Esophagus squamous epithelium (tissue), 5 donors: ENCODE measurements around the gene MKRN1. TPM values are rescaled to one million over a fixed set of nuclear protein-coding genes. Genes with fewer than 3 reads are reported as not detected.

Experiments used
- DNase-seq: peaks from one replicate; lab custom pipeline; 2025; lab: John Stamatoyannopoulos, UW
- H3K27ac ChIP-seq, 4 donors: fragments of 200-600 bp; sonication (generic); one replicate each; pipeline ENCODE4 v1.5.1; 2016 to 2019; ENCODE audit warnings: mild to moderate bottlenecking in 1 of 4
- H3K27me3 ChIP-seq, 4 donors: fragments of 200-600 bp; sonication (generic); 1 replicate in 3 of 4; 2 replicates in 1 of 4; pipeline versions ENCODE4 v1.5.1 to v1.6.0; 2017 to 2021; ENCODE audit warnings: antibody characterized with exemption in 1 of 4
- H3K36me3 ChIP-seq, 3 donors: fragments of 200-600 bp; sonication (generic); one replicate each; pipeline ENCODE4 v1.5.1; 2016 to 2019
- H3K4me1 ChIP-seq, 3 donors: fragments of 200-600 bp; sonication (generic); one replicate each; pipeline ENCODE4 v1.5.1; 2017 to 2019
- H3K4me3 ChIP-seq, 4 donors: fragments of 200-600 bp; sonication (generic); 1 replicate in 3 of 4; 2 replicates in 1 of 4; pipeline ENCODE4 v1.5.1; 2016 to 2019; ENCODE audit warnings: mild to moderate bottlenecking in 2 of 4, moderate library complexity in 1 of 4
- H3K9me3 ChIP-seq, 3 donors: fragments of 200-600 bp; sonication (generic); one replicate each; pipeline ENCODE4 v1.5.1; 2016 to 2019
- CTCF ChIP-seq, 6 experiments: fragments of 450-650 bp in 4 of 6; fragments of 200-600 bp in 2 of 6; sonication (generic) in 2 of 6; IDR thresholded peaks; one replicate each; pipeline ENCODE4 v1.5.1; 2016 to 2019; ENCODE audit warnings: antibody characterized with exemption in 6 of 6, mild to moderate bottlenecking in 4 of 6, moderate library complexity in 4 of 6
- POLR2A ChIP-seq, 4 donors: fragments of 450-650 bp; IDR thresholded peaks; one replicate each; pipeline ENCODE4 v1.6.1; 2017; ENCODE audit warnings: antibody characterized with exemption in 4 of 4, mild to moderate bottlenecking in 4 of 4, moderate library complexity in 3 of 4
- WGBS, 2 donors: methylation state at CpG; one replicate each; pipeline ENCODE4 v1.1.5; 2018; 5-methylcytosine and 5-hydroxymethylcytosine counted together
- intact Hi-C: fragments of 100-400 bp; cut with DNase I; formaldehyde crosslinking; loops from one replicate; pipeline ENCODE4 v1.15.0; 2022
- total RNA-seq, 4 donors: library from RNA; depleted of rRNA; stranded (reverse); fragments of >200 nt; gene quantifications; one replicate each; pipeline ENCODE4 v1.1.0, GENCODE V29; 2016
- donor health status: DM: yes; HTN: yes; CAD: no.

The MKRN1 gene
- total RNA-seq, 4 donors from 2014 or later, result 42.6 to 66.4 (median 43.5) TPM

DNA sequence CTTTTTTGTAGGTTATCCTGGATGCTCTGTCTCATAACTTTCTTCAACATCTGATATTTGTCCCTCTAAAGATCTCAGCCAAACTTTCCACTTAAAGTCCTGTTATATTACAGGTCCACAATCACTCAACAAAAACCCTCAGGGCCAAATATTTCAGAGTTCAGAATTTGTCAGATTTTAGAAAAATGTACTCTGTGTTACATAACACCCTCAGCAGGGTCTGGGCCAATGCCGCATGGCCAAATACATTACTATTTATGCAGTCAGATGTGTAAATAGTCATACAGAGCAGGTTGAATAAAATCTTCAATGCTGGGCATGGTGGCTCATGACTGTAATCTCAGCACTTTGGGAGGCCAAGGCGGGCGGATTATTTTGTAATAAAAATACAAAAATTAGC is 63.9 kb downstream of the MKRN1 start:
- 88 to 90% methylated on average over 3 of the region's 3 CpGs for WGBS, 2 donors
- no peak overlapping the region for H3K27ac ChIP-seq
- H3K4me1 ChIP-seq, result no peaks in the 10 kb centered on the region
- no peaks in the 10 kb centered on the region for H3K27me3 ChIP-seq
- no peak for DNase-seq
- H3K9me3 ChIP-seq, result no peaks in the 10 kb centered on the region
- intact Hi-C loops, result no loop called here
- H3K4me3 ChIP-seq, result no peak overlapping the region
- no peaks in the 10 kb centered on the region for H3K36me3 ChIP-seq
- TF ChIP-seq CTCF (IDR thresholded peaks at IDR 0.05) (no peak), POLR2A (IDR thresholded peaks at IDR 0.05) (no peak)

GRCh38 chr7:140404565-140405065 is 74.7 kb downstream of the MKRN1 start:
- intact Hi-C loops, result no loop called here

GRCh38 chr7:140403878-140404564 is 75.3 kb downstream of the MKRN1 start, which contains the start of gene RAB19:
TSS of gene RAB19 (plus strand) at chr7:140404058. CDS start at chr7:140407647, 3,589 bp downstream.
- WGBS, 2 donors, result 5 to 13% methylated on average over 17 to 21 of the region's 22 CpGs
- H3K27me3 ChIP-seq, result peaks cover 0 to 6% (median 0%) of the 10 kb centered on the region in 4 donors
- H3K4me1 ChIP-seq, result peaks cover 0 to 14% (median 0%) of the 10 kb centered on the region in 3 donors
- no peaks in the 10 kb centered on the region for H3K36me3 ChIP-seq
- peak within 1 kb of the TSS; percentile 40 to 68 (median 51) for H3K4me3 ChIP-seq
- TF ChIP-seq POLR2A (IDR thresholded peaks at IDR 0.05) (no peak), CTCF (IDR thresholded peaks at IDR 0.05) (no peak)
- intact Hi-C loops, result no loop called here
- DNase-seq, result no peak
- peak within 1 kb of the TSS; percentile 21 to 48 (median 30) for H3K27ac ChIP-seq
- no peaks in the 10 kb centered on the region for H3K9me3 ChIP-seq

More at GRCh38 chr7:140404565-140405065, 74.7 kb downstream of the MKRN1 start:
- Histone ChIP-seq H3K9me3 (no peaks in the 10 kb centered on the region), H3K27me3 (peaks cover 0 to 6% (median 0%) of the 10 kb centered on the region in 4 donors), H3K4me3 (peak overlapping the region in 2 of 4 donors; percentile 51 to 68), H3K36me3 (no peaks in the 10 kb centered on the region), H3K4me1 (peaks cover 0 to 14% (median 0%) of the 10 kb centered on the region in 3 donors), H3K27ac (no peak overlapping the region)
- 39 to 64% methylated on average over 3 of the region's 3 CpGs for WGBS, 2 donors
- DNase-seq, result no peak
- TF ChIP-seq CTCF (IDR thresholded peaks at IDR 0.05) (no peak), POLR2A (IDR thresholded peaks at IDR 0.05) (no peak)

Other genes starting within 250 kb of the MKRN1 start
- gene SLC37A3, start 81.0 kb downstream of the MKRN1 start, total RNA-seq, result 10 to 100 TPM; 17.8 to 44.4 (median 20.9) TPM
- gene RAB19, start 75.4 kb downstream of the MKRN1 start, total RNA-seq, result under 1 TPM in 2 of 4 donors, not detected in 2; 0.57 to 0.68 TPM
- 10 to 100 TPM in 1 of 4 donors, 1 to 10 TPM in 2, under 1 TPM in 1; 0.92 to 11.1 (median 1.9) TPM for gene DENND2A, start 161.3 kb upstream of the MKRN1 start, total RNA-seq
- gene ADCK2, start 193.4 kb upstream of the MKRN1 start, total RNA-seq, result 10 to 100 TPM; 17.6 to 34.1 (median 21.6) TPM
- gene NDUFB2, start 217.2 kb upstream of the MKRN1 start, total RNA-seq, result 100 to 1,000 TPM in 3 of 4 donors, 10 to 100 TPM in 1; 87.5 to 353 (median 340) TPM